Rectal smooth muscle tissue (tissue), 1 donor: ENCODE data around the gene CACNA2D2.
A peak's percentile ranks its signal among the peaks of the same experiment; 100 is the strongest.

ENCODE experiments used
- H3K27ac ChIP-seq: one replicate; pipeline ENCODE4 v1.7.0; 2013; ENCODE audit warnings: low read depth, low read length, inconsistent platforms
- H3K27me3 ChIP-seq: one replicate; pipeline ENCODE4 v1.7.0; 2013; ENCODE audit warnings: low read length; ENCODE audit not compliant: control insufficient read depth, insufficient read depth
- H3K36me3 ChIP-seq: one replicate; pipeline ENCODE4 v1.7.0; 2013; ENCODE audit warnings: low read length; ENCODE audit not compliant: control insufficient read depth, insufficient read depth
- H3K4me1 ChIP-seq: one replicate; pipeline ENCODE4 v1.7.0; 2013; ENCODE audit warnings: low read length; ENCODE audit not compliant: control insufficient read depth, insufficient read depth
- H3K4me3 ChIP-seq: one replicate; pipeline ENCODE4 v1.7.0; 2013; ENCODE audit warnings: low read length
- H3K9ac ChIP-seq: one replicate; pipeline ENCODE4 v1.7.0; 2013; ENCODE audit warnings: low read length

Gene CACNA2D2

DNA sequence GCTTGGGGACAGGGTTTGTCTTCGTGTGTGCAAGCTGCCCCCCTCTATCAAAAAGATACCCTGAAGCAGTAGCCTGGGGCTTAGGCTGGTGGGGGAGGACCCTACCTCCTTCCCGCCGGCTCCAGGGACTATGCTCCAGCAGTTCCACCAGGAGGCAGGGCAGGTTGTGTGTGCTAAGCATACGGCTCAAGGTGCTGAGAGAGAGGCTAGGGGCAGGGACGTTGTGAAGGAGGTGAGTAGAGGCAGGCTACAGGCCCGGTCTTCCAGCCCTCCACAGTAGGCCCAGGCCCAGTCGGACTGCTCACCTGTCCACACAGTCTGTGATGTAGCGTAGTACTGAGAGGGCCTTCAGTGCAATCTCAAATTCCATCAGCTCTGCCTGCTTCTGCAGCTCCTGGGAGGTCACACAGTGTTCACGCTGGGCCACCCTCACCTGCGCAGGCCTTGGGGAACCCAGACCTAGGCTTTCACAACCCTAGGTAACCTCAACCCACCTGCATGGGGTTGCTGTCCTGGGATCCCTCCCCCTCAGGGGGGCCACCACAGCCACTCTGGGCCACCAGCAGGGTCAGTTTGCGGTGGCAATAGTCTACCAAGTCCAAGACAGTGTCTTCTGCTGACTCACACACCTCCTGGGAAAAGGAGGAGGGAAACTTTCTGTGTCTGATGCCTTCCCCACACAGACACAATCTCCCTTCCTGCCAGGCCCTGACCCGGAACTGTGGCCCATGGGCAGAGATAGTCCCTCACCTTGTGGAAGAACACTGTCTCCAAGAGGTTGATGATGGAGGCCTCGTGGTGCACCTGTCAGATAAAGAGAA is 160.4 kb downstream of the CACNA2D2 start:
- Histone ChIP-seq H3K4me1 (peaks cover 4% of the 10 kb centered on the region), H3K27ac (no peak overlapping the region)

DNA sequence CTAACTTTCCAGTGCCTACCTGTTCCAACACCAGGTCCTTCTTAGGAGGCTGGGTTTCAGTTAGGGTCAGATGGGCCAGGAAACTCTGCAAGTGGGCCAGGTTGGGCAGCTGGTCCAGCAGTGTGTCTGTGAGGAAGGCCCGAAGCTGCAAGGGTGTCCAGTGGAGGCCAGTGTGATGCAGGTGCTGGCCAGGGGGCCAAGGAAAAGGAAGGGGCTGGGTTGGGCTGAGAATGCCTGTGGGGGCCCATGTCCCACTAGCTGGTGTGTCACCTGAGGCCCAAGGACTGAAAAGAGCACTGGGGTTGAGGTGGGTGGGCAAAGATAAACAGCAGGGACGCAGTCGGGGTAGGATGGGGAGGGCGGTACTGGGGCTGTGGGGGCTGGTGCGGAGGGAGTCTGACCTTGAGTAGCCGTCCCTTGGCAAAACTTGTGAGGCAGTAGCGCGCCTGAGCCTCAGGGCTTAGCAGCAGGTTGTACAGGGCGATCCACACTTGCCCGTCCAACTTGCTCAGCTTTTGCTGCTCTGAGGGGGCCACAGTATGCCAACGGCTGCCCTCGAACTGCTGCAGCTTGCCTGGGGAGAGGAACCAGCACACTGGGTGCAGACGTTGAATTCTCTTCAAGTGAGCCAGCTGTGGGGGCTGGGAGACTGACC is 161.3 kb downstream of the CACNA2D2 start:
- no peak overlapping the region for H3K9ac ChIP-seq
- no peaks in the 10 kb centered on the region for H3K36me3 ChIP-seq
- H3K4me1 ChIP-seq = peaks cover 4% of the 10 kb centered on the region
- no peaks in the 10 kb centered on the region for H3K27me3 ChIP-seq
- no peak overlapping the region for H3K27ac ChIP-seq
- H3K4me3 ChIP-seq = no peak overlapping the region

More for the DNA sequence above, 160.4 kb downstream of the CACNA2D2 start:
- Histone ChIP-seq H3K4me3 (no peak overlapping the region), H3K36me3 (peaks cover 2% of the 10 kb centered on the region), H3K27me3 (no peaks in the 10 kb centered on the region), H3K9ac (no peak overlapping the region)

DNA sequence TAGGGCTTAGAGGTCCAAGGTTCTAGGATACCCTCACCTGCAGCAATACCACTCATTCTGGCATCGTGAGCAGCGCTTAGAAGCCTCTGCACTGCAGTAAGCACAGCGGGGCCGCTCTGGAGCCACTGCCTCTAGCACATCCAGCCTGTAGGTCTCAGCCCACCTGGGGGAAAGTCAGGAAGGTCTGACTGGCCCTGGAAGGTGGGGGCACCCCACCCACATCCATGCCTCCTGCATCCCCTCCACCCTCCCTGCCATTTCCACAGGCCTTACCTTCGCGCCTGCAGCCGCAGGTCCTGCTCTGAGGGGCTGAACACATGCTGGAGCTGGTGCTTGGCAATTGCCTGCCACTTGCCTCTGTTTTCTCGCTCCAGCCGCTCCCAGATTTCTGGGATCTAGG is 161.9 kb downstream of the CACNA2D2 start:
- Histone ChIP-seq H3K27me3 (no peaks in the 10 kb centered on the region), H3K36me3 (no peaks in the 10 kb centered on the region), H3K27ac (no peak overlapping the region), H3K4me1 (peaks cover 4% of the 10 kb centered on the region), H3K9ac (no peak overlapping the region), H3K4me3 (peak overlapping the region; percentile 76)

DNA sequence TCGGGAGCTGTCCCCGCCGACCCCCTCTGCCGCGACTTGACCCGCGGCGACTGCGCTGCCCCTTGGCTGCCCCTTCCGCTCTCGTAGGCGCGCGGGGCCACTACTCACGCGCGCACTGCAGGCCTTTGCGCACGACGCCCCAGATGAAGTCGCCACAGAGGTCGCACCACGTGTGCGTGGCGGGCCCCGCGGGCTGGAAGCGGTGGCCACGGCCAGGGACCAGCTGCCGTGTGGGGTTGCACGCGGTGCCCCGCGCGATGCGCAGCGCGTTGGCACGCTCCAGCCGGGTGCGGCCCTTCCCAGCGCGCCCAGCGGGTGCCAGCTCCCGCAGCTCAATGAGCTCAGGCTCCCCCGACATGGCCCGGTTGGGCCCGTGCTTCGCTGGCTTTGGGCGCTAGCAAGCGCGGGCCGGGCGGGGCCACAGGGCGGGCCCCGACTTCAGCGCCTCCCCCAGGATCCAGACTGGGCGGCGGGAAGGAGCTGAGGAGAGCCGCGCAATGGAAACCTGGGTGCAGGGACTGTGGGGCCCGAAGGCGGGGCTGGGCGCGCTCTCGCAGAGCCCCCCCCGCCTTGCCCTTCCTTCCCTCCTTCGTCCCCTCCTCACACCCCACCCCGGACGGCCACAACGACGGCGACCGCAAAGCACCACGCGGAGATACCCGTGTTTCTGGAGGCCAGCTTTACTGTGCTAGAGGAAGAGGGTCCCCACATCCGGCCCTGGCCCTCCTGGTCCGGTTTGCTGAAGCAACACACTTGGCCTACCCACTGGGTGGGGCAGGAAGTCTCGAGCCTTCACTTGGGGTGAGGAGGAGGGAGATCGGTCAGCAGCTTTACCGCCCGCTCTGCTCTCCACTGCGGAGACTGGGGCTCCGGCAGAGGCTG is 162.7 kb downstream of the CACNA2D2 start, which contains the start of gene RASSF1:
RASSF1 (minus strand) TSS at position 389 of the 882 bp plus-strand sequence; CDS start at position 358, 31 bp downstream.
- H3K4me1 ChIP-seq = peaks cover 7% of the 10 kb centered on the region
- H3K9ac ChIP-seq = peak within 1 kb of the TSS; percentile 69
- peak within 1 kb of the TSS; percentile 67 for H3K27ac ChIP-seq
- no peaks in the 10 kb centered on the region for H3K27me3 ChIP-seq
- no peaks in the 10 kb centered on the region for H3K36me3 ChIP-seq
- peak within 1 kb of the TSS; percentile 76 for H3K4me3 ChIP-seq

DNA sequence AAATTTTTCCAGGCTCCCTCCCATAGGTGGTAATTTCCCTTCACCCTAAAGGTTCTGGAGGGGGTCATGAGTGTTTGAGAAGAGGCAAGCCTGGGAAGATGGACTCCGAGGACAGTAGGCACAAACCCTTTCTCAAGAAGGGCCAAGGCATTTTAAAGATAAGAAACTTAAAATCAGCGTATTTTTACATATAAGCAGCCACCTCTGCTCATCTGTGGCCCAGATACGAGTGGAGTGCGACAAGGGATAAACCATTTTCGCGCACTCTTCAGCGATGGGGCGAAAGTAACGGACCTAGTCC is 163.3 kb downstream of the CACNA2D2 start:
- peak overlapping the region; percentile 67 for H3K27ac ChIP-seq
- H3K27me3 ChIP-seq = no peaks in the 10 kb centered on the region
- peak overlapping the region; percentile 76 for H3K4me3 ChIP-seq
- peak overlapping the region; percentile 69 for H3K9ac ChIP-seq
- no peaks in the 10 kb centered on the region for H3K36me3 ChIP-seq
- H3K4me1 ChIP-seq = peaks cover 7% of the 10 kb centered on the region

DNA sequence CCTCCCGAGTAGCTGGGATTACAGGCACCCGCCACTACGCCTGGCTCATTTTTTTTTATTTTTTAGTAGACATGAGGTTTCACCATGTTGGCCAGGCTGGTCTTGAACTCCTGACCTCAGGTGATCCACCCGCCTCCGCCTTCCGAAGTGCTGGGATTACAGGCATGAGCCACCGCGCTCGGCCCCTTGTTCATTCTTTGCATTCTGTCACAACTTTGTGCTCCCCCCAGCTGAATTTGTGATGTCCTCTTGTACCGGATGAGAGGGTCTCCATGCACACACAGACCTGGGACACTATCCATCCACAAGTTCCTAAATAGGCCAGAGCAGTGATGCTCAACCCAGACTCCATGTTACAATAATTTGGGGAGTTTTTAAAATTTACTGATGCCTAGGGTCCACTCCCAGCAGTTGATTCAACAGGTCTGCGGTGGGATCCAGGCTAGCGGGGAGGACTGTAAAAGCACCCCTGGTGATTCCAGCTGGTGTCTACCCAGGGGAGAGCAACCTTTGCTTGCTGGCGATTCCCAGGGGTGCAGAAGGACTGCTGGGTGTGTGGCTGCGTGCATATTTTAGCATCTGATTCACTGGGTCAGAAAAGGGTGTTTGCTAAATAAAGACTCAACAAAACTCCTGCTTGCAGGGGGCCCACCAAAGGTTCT is 163.8 kb downstream of the CACNA2D2 start:
- Histone ChIP-seq H3K4me3 (peak overlapping the region; percentile 76), H3K36me3 (no peaks in the 10 kb centered on the region), H3K9ac (peak overlapping the region; percentile 69), H3K27me3 (no peaks in the 10 kb centered on the region), H3K27ac (peak overlapping the region; percentile 1), H3K4me1 (peaks cover 7% of the 10 kb centered on the region)

DNA sequence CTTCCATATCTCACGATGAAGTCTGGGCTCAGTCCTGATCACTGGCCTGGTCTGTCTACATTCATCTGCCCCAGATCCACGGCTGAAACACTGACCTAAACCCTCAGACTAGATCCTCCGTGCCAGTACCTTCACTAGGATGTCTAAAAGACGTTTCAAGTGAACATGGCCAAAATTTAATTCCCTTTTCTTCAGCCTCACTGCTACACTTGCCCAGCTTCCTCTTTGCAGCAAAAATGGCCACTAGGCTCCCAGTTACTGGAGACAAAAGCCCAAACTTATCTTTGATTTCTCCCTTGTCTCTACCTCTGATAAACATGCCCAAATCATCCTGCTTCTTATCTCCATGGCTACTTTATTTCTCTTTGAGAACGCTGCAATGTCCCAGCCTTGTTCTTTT is 164.5 kb downstream of the CACNA2D2 start:
- Histone ChIP-seq H3K27me3 (no peaks in the 10 kb centered on the region), H3K4me1 (peaks cover 7% of the 10 kb centered on the region), H3K27ac (peak overlapping the region; percentile 38), H3K4me3 (peak overlapping the region; percentile 45), H3K9ac (no peak overlapping the region), H3K36me3 (no peaks in the 10 kb centered on the region)

DNA sequence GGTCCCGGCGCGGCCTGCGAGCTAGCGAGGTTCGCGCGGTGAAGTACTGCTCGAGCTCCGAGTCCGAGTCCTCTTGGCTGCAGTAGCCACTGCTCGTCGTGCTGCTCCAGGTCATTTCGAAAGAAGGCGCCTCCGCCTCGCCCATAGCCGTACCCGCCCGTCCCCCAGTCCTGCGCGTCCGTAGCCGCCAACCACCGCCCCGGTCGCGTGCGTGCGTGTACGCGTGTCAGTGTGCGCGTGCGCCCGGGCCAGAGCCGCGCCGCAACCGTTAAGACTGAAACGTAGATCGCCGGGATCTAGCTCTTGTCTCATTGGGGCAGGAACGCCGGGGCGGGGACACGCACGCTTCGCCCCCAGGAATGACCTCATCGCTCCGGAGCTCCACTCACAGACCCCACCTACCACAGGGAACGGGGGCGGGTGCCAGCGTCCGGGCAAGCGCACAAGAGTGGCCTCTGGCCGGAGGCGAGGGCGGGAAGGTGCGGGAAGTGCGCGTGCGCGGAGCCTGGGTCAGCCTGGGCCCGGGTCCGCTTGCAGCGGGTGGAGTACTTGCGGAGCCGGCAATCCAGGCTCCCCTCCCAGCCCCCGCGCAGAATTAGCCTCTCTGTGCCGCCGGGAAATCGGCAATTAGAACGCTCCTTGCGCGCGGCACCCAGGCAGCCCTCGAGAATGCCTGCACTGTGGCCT is 166.1 kb downstream of the CACNA2D2 start:
- Histone ChIP-seq H3K9ac (peak overlapping the region; percentile 85), H3K4me3 (peak overlapping the region; percentile 87), H3K27ac (peak overlapping the region; percentile 96), H3K4me1 (peaks cover 7% of the 10 kb centered on the region), H3K27me3 (no peaks in the 10 kb centered on the region), H3K36me3 (no peaks in the 10 kb centered on the region)

DNA sequence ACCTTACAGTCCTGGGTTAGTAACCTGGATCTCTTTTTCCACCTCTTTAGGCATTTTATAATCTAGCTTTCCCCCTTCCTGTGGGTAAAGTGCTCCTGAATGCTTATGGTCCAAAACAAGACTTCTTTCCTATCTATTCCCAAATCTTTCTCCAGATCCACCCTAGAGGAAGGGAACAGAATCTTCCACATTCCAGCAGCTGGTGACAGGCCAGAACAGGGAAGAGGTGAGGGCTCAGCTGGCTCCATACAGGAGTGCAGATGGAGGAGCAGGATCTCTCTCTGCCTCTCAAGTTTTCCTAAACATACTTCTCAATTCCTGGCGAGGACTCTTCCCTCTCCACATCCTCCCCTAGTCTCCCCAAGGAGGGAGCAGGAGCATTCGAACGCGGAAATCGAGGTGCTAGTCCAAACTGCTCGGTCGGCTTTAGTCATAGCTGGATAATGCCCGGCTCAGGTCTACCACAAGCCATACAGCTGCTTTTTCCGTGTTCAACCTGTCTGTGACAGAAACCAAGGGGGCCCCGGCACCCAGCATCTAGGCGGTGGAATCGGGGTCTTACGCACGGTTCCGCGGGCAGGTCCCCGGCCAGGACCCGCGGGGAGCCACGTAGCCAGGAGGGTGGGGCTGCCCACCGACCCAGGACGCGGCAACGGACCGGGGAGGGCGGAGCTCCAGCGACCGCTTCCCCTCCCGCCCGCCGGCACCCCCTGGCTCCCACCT is 166.8 kb downstream of the CACNA2D2 start:
- Histone ChIP-seq H3K9ac (peak overlapping the region; percentile 85), H3K4me3 (peak overlapping the region; percentile 87), H3K4me1 (peaks cover 7% of the 10 kb centered on the region), H3K36me3 (no peaks in the 10 kb centered on the region), H3K27me3 (no peaks in the 10 kb centered on the region), H3K27ac (peak overlapping the region; percentile 96)

DNA sequence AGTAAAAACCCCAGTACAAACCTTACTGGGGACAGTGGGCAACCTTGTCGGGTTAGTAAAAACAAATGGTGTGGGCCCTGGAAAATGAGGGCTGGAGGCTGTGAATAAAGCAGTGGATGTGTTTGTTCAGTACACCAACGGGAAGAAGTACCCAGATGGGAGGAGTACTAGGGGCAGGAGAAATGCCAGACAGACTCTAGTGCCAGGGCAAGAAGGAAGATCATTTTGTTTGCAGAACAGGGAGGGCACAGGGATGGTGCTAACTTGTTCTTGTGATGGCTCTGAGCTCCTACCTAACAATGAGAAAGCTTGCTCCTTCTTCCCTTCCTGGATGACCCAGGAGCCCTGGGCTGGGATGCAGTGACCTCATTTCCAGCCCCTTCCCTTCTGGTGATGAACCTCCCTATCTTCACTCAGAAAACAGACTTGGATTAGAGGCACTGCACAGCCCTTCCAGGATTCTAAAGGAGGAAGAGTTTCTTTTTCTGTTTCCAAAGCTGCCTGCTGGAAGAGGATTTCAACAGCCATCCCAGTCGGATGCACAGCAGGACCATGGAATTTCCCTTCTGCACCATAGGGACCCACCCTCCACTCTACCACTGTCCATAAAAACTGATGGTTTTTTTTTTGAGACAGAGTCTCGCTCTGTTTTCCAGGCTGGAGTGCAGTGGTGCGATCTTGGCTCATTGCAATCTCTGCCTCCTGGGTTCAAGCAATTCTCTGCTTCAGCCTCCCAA is 168.9 kb downstream of the CACNA2D2 start:
- Histone ChIP-seq H3K4me1 (peaks cover 3% of the 10 kb centered on the region), H3K27ac (no peak overlapping the region), H3K9ac (no peak overlapping the region), H3K36me3 (peaks cover 6% of the 10 kb centered on the region), H3K4me3 (no peak overlapping the region), H3K27me3 (no peaks in the 10 kb centered on the region)
